HUES64 (cell line): ENCODE data around the gene BAIAP2. TPM values are rescaled to one million over a fixed set of nuclear protein-coding genes. Genes with fewer than 3 reads are reported as not detected.

Source experiments
- H3K27ac ChIP-seq: 2 replicates; pipeline ENCODE4 v1.7.0; 2013; ENCODE audit warnings: low read depth, low read length, inconsistent platforms
- H3K27me3 ChIP-seq: 2 replicates; pipeline ENCODE4 v1.6.1; 2013; ENCODE audit warnings: mild to moderate bottlenecking, low read length; ENCODE audit not compliant: insufficient read depth
- H3K36me3 ChIP-seq: 2 replicates; pipeline ENCODE4 v1.6.1; 2013; ENCODE audit warnings: mild to moderate bottlenecking, low read length; ENCODE audit not compliant: insufficient read depth
- H3K4me1 ChIP-seq: 2 replicates; pipeline ENCODE4 v1.6.1; 2013; ENCODE audit warnings: mild to moderate bottlenecking, low read length, moderate library complexity; ENCODE audit not compliant: insufficient read depth
- H3K4me3 ChIP-seq: 2 replicates; pipeline ENCODE4 v1.5.1; 2013; ENCODE audit warnings: mild to moderate bottlenecking, low read length, moderate library complexity
- H3K9ac ChIP-seq: 2 replicates; pipeline ENCODE4 v1.6.1; 2013; ENCODE audit warnings: mild to moderate bottlenecking, low read depth, low read length
- H3K9me3 ChIP-seq: 2 replicates; pipeline ENCODE4 v1.6.1; 2013; ENCODE audit warnings: low read depth, low read length; ENCODE audit not compliant: insufficient read depth
- WGBS: fragments of 150-250, 120-280 bp; methylation state at CpG from one replicate; pipeline ENCODE4 v1.1.7; 2013; ENCODE audit warnings: missing lambda C conversion rate; 5-methylcytosine and 5-hydroxymethylcytosine counted together
- polyA plus RNA-seq, 2 experiments: library from polyadenylated mRNA; stranded (reverse); fragments of 50-300 nt; gene quantifications; one replicate each; pipeline ENCODE4 v1.2.3, GENCODE V29; 2013

Gene BAIAP2, protein sequence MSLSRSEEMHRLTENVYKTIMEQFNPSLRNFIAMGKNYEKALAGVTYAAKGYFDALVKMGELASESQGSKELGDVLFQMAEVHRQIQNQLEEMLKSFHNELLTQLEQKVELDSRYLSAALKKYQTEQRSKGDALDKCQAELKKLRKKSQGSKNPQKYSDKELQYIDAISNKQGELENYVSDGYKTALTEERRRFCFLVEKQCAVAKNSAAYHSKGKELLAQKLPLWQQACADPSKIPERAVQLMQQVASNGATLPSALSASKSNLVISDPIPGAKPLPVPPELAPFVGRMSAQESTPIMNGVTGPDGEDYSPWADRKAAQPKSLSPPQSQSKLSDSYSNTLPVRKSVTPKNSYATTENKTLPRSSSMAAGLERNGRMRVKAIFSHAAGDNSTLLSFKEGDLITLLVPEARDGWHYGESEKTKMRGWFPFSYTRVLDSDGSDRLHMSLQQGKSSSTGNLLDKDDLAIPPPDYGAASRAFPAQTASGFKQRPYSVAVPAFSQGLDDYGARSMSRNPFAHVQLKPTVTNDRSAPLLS
- polyA plus RNA-seq (2013, experiment 1 of 2), result 14.3 TPM
- 13.9 TPM for polyA plus RNA-seq (2013, experiment 2 of 2)

DNA sequence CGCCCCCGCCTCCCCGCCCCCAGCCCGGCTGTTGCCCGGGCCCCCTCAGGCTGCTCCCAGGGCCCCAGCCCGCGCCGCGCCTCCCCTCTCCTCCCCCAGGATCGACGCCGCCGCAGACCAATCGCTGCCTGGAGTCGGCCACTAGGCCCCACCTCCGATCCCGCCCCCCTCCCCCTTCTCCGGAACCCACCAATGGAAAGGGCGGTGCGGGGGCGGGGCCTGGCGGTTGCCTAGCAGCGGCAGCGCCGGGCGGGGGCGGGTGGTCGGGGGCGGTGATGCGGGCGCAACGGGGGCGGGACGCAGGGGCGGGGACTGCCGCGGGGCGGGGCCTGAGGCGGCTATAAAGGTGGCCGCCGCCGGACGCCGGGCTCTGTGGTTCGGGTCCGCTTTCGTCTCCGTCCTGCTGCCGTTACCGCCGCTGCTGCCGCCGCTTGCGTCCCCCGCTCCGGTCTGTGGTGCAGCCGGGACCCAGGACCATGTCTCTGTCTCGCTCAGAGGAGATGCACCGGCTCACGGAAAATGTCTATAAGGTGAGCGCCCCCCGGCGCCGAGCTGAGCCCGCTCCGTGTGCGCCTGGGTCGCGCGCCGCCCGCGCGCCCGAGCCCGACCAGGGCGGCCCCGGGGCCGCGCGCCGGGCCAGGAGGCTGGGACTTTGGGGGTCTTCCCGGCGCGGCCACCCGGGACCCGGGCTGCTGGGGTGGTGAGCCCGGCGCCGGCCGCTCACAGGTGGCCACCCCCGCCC is at the start of gene BAIAP2:
TSS of gene BAIAP2 (plus strand) at position 373 of the 742 bp plus-strand sequence. CDS start at position 477, 104 bp downstream.
- no peaks in the 10 kb centered on the region for H3K9me3 ChIP-seq
- WGBS, result under 1% methylated on average over 83 of the region's 92 CpGs
- no peak within 1 kb of the TSS for H3K27ac ChIP-seq
- H3K4me3 ChIP-seq, result peak within 1 kb of the TSS; percentile 91
- peaks cover 19% of the 10 kb centered on the region for H3K27me3 ChIP-seq
- 0 out of 2 replicates have a peak, but pooled peaks cover 4% of the 10 kb centered on the region for H3K4me1 ChIP-seq
- H3K9ac ChIP-seq, result peak within 1 kb of the TSS; percentile 84
- no peaks in the 10 kb centered on the region for H3K36me3 ChIP-seq

DNA sequence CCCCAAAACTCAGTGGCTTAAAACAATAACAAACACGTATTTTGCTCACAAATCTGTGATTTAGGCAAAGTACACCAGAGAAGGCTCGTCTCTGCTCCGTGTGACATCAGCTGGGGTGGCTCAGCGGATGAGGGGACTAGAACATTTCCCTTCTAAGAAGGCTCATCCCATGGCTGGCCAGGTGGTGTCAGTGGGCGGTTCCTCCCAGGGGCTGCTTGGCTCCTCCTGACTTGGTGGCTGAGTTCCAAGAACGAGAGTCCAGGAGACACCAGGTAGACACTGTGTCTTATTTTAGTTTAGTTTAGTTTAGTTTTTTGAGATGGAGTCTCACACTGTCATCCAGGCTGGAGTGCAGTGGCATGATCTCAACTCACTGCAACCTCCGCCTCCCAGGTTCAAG is 48.9 kb upstream of the BAIAP2 start:
- Histone ChIP-seq H3K27ac (no peak overlapping the region), H3K27me3 (peaks cover 10% of the 10 kb centered on the region)
- WGBS, result 90% methylated on average over 7 of the region's 7 CpGs

DNA sequence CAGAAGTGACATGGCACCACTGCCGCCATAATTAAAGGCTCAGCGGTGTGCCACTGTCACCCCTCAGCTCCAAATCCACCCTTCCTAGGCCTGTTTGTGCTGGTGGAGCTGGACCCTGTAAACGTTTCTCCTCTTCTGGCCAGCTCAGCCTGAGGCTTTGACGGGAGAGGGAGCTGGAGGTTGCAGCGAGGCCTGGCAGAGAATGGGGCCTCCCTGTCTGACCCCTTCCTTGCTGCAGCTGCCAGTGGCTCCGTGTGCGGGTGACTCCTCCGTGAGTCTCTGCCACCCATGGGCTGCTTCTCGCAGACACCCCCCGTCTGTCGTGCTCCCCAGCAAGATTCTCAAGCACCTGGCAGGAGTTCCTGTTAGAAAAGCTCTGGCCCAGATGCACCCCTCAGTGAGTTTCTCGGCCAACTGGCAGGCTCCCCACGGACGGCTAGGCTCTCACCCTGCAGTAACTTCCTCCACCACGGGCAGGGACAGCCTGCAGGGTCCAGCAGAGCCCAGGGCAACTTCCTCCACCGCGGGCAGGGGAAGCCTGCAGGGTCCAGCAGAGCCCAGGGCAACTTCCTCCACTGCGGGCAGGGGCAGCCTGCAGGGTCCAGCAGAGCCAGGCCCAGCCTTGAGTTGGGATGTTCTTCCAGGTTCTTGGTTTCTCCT is 48.0 kb upstream of the BAIAP2 start:
- Histone ChIP-seq H3K27ac (no peak overlapping the region), H3K27me3 (peaks cover 4% of the 10 kb centered on the region), H3K9me3 (no peaks in the 10 kb centered on the region), H3K4me1 (peaks cover 2% of the 10 kb centered on the region; the same call in 1 of the 2 replicates), H3K36me3 (no peaks in the 10 kb centered on the region), H3K4me3 (no peak overlapping the region), H3K9ac (no peak overlapping the region)
- WGBS, result 90% methylated on average over 18 of the region's 18 CpGs

More for the DNA sequence above, 48.9 kb upstream of the BAIAP2 start:
- H3K4me3 ChIP-seq, result no peak overlapping the region
- H3K9me3 ChIP-seq, result no peaks in the 10 kb centered on the region
- H3K36me3 ChIP-seq, result no peaks in the 10 kb centered on the region
- H3K4me1 ChIP-seq, result peaks cover 2% of the 10 kb centered on the region; the same call in 1 of the 2 replicates
- no peak overlapping the region for H3K9ac ChIP-seq

DNA sequence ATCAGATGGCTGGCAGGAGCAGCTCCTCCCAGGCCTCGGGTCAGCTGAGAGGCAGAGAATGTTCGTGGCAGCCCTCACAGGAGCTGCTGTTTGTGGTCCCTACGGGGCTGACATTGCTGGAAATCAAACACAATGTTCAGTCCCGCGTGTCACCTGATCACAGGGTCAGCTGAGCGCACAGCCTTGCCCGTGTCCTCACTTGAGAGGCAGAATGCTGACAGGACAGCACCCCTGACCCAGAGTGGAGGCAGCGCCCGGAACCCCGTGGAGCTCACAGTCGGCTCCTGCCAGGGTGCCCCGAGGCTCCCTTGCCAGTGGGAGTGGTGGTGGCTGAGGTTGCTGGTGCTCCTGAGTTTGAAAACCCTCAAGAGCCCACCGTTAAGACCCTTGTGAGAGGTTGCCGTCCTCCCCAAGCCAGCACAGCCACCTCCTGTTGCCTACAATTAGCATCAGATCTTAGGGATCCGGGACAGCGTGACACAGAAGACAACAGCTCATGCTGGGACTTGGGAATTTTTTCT is 47.0 kb upstream of the BAIAP2 start:
- H3K9ac ChIP-seq, result no peak overlapping the region
- H3K27ac ChIP-seq, result no peak overlapping the region
- H3K9me3 ChIP-seq, result no peaks in the 10 kb centered on the region
- H3K36me3 ChIP-seq, result no peaks in the 10 kb centered on the region
- H3K4me1 ChIP-seq, result peaks cover 7% of the 10 kb centered on the region; the same call in 1 of the 2 replicates
- 86% methylated on average over 16 of the region's 16 CpGs for WGBS
- no peak overlapping the region for H3K4me3 ChIP-seq
- H3K27me3 ChIP-seq, result peaks cover 8% of the 10 kb centered on the region

DNA sequence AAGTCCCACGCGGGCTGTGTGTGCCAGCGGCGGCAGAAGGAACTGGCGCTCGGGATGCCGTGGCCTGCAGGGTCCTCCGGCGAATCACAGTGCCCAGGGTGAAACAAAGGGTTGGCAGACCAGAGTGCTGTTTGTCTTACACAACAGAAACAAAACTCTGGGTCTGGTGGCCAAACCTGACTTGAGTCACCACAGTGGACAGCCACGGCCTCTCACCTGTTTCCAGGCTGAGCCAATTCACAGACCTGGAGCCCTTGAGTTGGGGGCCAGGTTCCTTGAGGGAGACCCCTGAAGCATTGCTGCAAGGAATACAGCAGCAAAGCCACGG is 45.4 kb upstream of the BAIAP2 start:
- Histone ChIP-seq H3K9me3 (no peaks in the 10 kb centered on the region), H3K27me3 (peaks cover 8% of the 10 kb centered on the region), H3K27ac (no peak overlapping the region), H3K36me3 (no peaks in the 10 kb centered on the region), H3K4me3 (no peak overlapping the region), H3K9ac (no peak overlapping the region), H3K4me1 (peaks cover 8% of the 10 kb centered on the region; the same call in 1 of the 2 replicates)
- WGBS, result 93% methylated on average over 11 of the region's 11 CpGs

DNA sequence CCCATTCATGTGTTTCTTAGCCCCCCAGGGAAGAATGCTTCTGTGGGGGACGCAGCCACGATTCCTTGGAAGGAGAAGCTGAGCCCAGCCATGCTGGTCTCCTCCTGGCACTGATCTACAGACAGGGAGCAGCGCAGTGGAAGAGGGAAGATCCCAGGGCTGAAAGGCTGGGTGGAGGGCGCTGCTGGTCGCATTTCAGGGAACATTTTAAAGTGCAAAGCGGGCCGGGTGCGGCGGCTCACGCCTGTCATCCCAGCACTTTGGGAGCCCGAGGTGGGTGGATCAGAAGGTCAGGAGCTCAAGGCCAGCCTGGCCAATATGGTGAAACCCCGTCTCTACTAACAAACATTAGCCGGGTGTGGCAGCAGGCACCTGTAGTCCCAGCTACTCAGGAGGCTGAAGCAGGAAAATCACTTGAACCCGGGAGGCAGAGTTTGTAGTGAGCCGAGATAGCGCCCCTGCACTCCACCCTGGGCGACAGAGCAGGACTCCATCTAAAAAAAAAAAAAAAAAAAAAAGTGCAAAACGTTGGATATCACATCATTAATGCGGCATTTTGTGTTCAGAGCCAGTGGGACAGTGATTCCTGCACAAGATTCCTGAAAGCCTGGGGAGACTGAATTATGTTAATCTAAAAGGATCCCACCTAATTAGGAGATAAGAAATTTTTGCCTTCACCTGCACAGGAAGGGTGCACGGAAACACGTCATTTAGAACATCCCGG is 43.9 kb upstream of the BAIAP2 start:
- Histone ChIP-seq H3K9ac (0 out of 2 replicates have a peak overlapping the region, but pooled peaks have one; percentile 51), H3K27me3 (peaks cover 8% of the 10 kb centered on the region), H3K4me3 (peak overlapping the region; percentile 77), H3K9me3 (no peaks in the 10 kb centered on the region), H3K36me3 (peaks cover 7% of the 10 kb centered on the region), H3K4me1 (peaks cover 6% of the 10 kb centered on the region; the same call in 1 of the 2 replicates), H3K27ac (no peak overlapping the region)
- WGBS, result 69% methylated on average over 21 of the region's 22 CpGs

DNA sequence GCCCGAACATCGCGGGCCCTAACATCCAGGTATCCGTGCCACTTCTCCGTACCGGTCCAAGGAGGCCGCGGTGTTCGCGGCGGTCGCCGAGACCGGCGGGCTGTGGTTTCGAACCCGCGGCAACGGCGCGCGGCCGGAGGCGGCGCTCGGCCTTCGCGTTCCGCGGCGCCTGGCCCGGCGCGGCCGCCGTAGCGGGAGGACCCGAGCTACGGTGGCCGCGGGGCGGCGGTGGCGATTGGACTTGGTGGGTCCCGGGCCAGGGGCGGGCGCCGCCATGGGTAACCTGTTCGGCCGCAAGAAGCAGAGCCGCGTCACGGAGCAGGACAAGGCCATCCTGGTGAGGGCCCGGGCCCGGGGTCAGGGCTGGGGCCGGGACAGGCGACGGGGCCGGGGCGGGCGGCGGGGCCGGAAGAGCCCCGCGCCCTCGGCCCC is 43.3 kb upstream of the BAIAP2 start, which contains the start of gene CHMP6:
TSS of gene CHMP6 (plus strand) at position 197 of the 432 bp plus-strand sequence. CDS start at position 275, 78 bp downstream.
- Histone ChIP-seq H3K27me3 (peaks cover 8% of the 10 kb centered on the region), H3K9ac (peak within 1 kb of the TSS; percentile 76), H3K9me3 (no peaks in the 10 kb centered on the region), H3K4me3 (peak within 1 kb of the TSS; percentile 77), H3K36me3 (peaks cover 13% of the 10 kb centered on the region), H3K27ac (no peak within 1 kb of the TSS), H3K4me1 (peaks cover 6% of the 10 kb centered on the region; the same call in 1 of the 2 replicates)
- under 1% methylated on average over 66 of the region's 66 CpGs for WGBS

DNA sequence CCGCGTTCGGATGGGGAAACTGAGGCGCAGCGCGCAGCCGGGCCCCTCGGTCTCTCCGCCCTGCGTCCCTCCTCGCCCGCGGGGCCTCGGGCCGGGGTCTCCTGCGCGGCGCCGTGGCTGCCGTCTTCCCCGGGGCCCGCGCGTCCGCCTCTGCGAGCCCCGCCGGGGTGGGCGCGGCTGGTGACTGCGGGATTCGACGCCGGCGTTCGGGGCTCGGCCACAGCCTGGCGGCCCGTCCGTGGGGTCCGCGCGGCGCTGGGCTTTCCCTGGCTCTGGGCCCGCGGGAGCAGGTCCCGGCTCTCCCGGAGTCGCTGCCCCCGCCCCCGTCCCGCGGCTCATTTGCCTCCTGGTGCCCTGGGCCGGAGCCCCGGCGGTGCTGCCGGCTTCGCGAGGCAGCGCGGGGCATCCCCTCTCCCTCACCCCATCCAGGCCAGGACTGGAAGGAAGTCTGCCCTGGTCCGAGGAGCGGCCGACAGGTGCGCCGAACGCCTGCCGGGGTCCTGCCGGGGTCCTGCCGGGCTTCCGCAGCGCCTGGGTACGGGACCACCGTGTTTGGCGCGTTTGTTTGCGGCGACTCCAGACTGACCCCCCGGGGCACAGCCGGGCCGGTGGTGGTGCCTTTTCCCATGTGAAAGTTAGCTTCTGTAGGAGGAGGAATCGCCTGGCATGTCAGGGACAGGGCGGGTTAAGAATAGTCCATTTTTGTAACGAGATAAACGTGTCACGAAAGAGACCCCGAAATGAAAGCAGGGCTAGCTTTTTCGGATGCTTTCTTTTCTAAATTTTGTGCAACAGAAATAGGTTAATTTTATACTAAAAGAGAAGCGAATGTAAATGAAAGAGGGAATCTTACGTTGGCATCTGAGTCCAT is 42.6 kb upstream of the BAIAP2 start:
- H3K9ac ChIP-seq, result peak overlapping the region; percentile 76
- H3K27me3 ChIP-seq, result peaks cover 8% of the 10 kb centered on the region
- H3K9me3 ChIP-seq, result no peaks in the 10 kb centered on the region
- H3K4me3 ChIP-seq, result peak overlapping the region; percentile 77
- no peak overlapping the region for H3K27ac ChIP-seq
- WGBS, result 5% methylated on average over 90 of the region's 90 CpGs
- peaks cover 19% of the 10 kb centered on the region for H3K36me3 ChIP-seq
- H3K4me1 ChIP-seq, result peaks cover 6% of the 10 kb centered on the region; the same call in 1 of the 2 replicates

DNA sequence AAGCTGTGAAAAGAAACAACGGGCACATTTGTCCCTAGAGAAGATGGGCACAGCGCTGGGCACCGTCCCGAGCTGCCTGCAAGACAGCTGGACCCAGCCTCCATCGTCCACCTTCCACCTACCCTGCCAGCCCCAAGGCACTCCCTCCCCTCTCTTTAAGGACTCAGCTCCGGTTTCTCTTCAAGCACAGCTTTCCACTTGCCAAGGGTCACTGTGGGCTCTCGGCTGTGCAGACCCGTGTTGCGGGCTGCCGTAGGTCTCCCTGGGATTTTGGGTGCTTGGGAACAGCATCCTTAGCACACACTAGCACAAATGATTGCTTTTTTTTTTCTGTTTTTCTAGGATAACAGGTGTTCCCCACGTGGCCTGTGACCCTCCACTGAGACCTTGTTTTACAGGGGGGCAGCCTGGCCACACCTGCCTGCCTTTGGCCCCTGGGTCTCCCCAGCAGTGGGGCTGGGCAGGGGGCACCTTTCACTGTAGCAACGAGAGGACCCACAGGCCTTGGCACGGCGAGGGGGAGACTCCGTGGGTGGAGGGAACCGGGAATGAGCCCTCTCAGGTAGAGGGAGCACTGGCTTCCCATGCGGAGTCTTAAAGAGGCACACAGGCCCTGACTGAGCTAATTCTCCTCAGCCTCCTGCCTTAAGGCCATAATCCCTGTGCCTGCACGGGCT is 41.9 kb upstream of the BAIAP2 start:
- peak overlapping the region; percentile 77 for H3K4me3 ChIP-seq
- H3K27ac ChIP-seq, result no peak overlapping the region
- H3K4me1 ChIP-seq, result peaks cover 6% of the 10 kb centered on the region; the same call in 1 of the 2 replicates
- peaks cover 8% of the 10 kb centered on the region for H3K27me3 ChIP-seq
- 79% methylated on average over 18 of the region's 18 CpGs for WGBS
- H3K36me3 ChIP-seq, result peaks cover 20% of the 10 kb centered on the region
- peak overlapping the region; percentile 76; the same call in 1 of the 2 replicates for H3K9ac ChIP-seq
- no peaks in the 10 kb centered on the region for H3K9me3 ChIP-seq
